Central memory CD8-positive, alpha-beta T cell (primary cell): ENCODE results near the gene ATG2A.
A peak's percentile ranks its signal among the peaks of the same experiment; 100 is the strongest.

ENCODE experiments used
- ATAC-seq: fragments of 150-1000 bp; cut with Tn5 transposase; replicated peaks from 2 replicates; pipeline ENCODE4 v1.10.0; 2022; ENCODE audit warnings: mild to moderate bottlenecking, moderate FRiP score, moderate number of reproducible peaks; ENCODE audit not compliant: poor library complexity, severe bottlenecking; ENCODE audit errors: extremely low read depth
- DNase-seq, 2 donors: peaks; one replicate each; pipeline ENCODE4 v3.0.0; 2021; ENCODE audit warnings: low spot score in 2 of 2
- H3K27ac Mint-ChIP-seq: one replicate; pipeline ENCODE4 v1.8.0; 2022; ENCODE audit warnings: low read depth, mild to moderate bottlenecking, moderate library complexity, mixed read lengths
- H3K27me3 Mint-ChIP-seq: one replicate; pipeline ENCODE4 v1.8.0; 2022; ENCODE audit warnings: mixed read lengths
- H3K36me3 Mint-ChIP-seq: one replicate; pipeline ENCODE4 v1.8.0; 2022; ENCODE audit warnings: mild to moderate bottlenecking, moderate library complexity, mixed read lengths; ENCODE audit not compliant: insufficient read depth
- H3K4me1 Mint-ChIP-seq: one replicate; pipeline ENCODE4 v1.8.0; 2022; ENCODE audit warnings: mixed read lengths
- H3K4me3 Mint-ChIP-seq: one replicate; pipeline ENCODE4 v1.8.0; 2022; ENCODE audit warnings: mild to moderate bottlenecking, moderate library complexity, mixed read lengths
- H3K9me3 Mint-ChIP-seq: one replicate; pipeline ENCODE4 v1.8.0; 2022; ENCODE audit warnings: mixed read lengths

The ATG2A gene

DNA sequence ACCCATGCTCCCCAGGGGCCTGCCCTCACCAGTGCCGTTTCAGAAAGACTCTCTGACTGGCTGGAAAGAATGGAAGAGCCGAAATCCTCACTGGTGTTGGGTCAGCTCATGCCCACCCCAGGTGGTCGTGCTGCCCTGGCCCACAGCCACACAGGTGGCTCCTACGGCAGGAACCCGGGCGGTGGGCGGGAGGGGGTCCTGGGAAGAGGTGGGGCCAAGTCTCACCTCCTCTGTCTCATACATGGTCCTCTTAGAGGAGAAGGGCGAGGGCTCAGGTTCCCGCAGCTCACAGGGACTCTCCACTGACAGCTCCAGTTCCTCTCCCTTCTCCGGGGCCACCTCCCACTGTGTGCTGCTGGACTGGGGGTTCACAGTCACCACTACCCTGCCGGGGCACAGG lies 8.2 kb downstream of the ATG2A start:
- Mint-ChIP-seq H3K4me3 (no peak overlapping the region), H3K4me1 (peaks cover 5% of the 10 kb centered on the region), H3K9me3 (no peaks in the 10 kb centered on the region), H3K27ac (peak overlapping the region; percentile 44), H3K36me3 (peaks cover 58% of the 10 kb centered on the region), H3K27me3 (no peaks in the 10 kb centered on the region)
- no peak for DNase-seq
- ATAC-seq, result no peak

DNA sequence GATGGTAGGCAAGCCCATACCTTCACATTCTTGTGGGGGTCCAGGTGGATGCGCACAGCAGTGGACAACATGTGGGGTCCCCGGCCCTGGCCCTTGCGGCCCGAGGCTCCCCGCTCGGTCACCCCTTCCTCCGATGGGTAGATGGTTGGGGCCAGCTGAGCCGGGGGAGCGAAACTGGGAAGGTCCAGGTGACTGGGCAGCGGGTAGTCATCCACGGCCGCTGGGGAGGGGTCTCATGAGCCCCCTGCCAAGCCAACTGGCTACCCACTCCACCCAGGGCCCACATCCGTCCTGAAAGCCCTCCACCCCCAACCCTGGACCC lies 10.7 kb downstream of the ATG2A start:
- peaks cover 6% of the 10 kb centered on the region for H3K4me1 Mint-ChIP-seq
- peaks cover 53% of the 10 kb centered on the region for H3K36me3 Mint-ChIP-seq
- no peaks in the 10 kb centered on the region for H3K27me3 Mint-ChIP-seq
- no peaks in the 10 kb centered on the region for H3K9me3 Mint-ChIP-seq
- DNase-seq, result no peak
- no peak overlapping the region for H3K27ac Mint-ChIP-seq
- no peak for ATAC-seq
- no peak overlapping the region for H3K4me3 Mint-ChIP-seq

GRCh38 chr11:64905516-64906313 lies 11.3 kb downstream of the ATG2A start:
- DNase-seq, result no peak
- H3K4me3 Mint-ChIP-seq, result no peak overlapping the region
- no peaks in the 10 kb centered on the region for H3K27me3 Mint-ChIP-seq
- no peaks in the 10 kb centered on the region for H3K9me3 Mint-ChIP-seq
- peak overlapping the region; percentile 79 for H3K27ac Mint-ChIP-seq
- no peak for ATAC-seq
- peaks cover 8% of the 10 kb centered on the region for H3K4me1 Mint-ChIP-seq
- peaks cover 52% of the 10 kb centered on the region for H3K36me3 Mint-ChIP-seq

- Mint-ChIP-seq H3K36me3 (peaks cover 59% of the 10 kb centered on the region), H3K4me3 (no peak overlapping the region)
- DNase-seq, result no peak
These were observed 13.6 kb downstream of the ATG2A start for GRCh38 chr11:64903291-64903833.

DNA sequence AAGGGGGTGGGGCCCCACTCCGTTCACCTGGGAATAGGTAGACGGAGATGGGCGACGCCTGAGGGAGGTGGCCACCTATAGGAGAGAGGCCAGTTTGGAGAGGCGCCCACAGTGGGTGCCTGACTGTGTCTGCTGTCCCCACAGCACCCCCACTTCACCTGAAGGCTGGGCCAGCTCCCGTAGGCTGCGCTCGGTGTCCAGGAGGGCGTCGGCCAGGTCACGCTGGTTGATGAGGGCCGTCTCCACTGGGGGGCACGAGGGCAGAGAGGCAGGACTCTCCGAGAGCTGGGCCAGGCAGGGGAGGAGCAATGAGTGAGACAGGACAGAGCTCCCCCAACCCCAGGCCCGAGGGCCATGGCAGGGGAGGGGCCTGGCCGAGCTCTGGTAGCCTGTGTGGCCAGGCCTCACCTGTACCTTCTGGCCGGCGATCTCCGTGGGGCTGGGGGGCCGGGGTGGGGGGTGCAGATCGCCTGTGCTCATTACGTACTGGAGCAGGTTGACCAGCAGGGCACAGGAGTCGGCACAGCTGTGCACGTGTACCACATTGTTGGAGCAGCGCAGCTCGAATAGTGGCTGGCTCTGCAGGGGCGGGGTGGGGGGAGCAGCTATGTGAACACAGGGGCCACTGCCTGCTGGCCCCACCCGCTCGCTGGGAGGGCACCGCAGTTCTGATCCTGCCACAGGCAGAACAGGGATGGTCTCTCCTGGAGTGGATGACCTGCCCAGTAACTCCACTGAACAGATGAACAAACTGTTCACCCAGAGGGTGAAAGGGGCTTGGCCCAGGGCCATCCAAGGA lies 14.7 kb downstream of the ATG2A start:
- DNase-seq, result no peak
- H3K27ac Mint-ChIP-seq, result peak overlapping the region; percentile 72
- H3K27me3 Mint-ChIP-seq, result no peaks in the 10 kb centered on the region
- H3K36me3 Mint-ChIP-seq, result peaks cover 63% of the 10 kb centered on the region
- H3K4me1 Mint-ChIP-seq, result peaks cover 20% of the 10 kb centered on the region
- H3K4me3 Mint-ChIP-seq, result peak overlapping the region; percentile 25
- H3K9me3 Mint-ChIP-seq, result no peaks in the 10 kb centered on the region
- ATAC-seq, result no peak

More at GRCh38 chr11:64903291-64903833, 13.6 kb downstream of the ATG2A start:
- Mint-ChIP-seq H3K27ac (no peak overlapping the region), H3K27me3 (no peaks in the 10 kb centered on the region), H3K9me3 (no peaks in the 10 kb centered on the region), H3K4me1 (peaks cover 20% of the 10 kb centered on the region)
- no peak for ATAC-seq

GRCh38 chr11:64900774-64901173 lies 16.2 kb downstream of the ATG2A start:
- Mint-ChIP-seq H3K4me1 (peaks cover 20% of the 10 kb centered on the region), H3K27ac (peak overlapping the region; percentile 72), H3K36me3 (peaks cover 74% of the 10 kb centered on the region), H3K9me3 (no peaks in the 10 kb centered on the region), H3K27me3 (no peaks in the 10 kb centered on the region), H3K4me3 (peak overlapping the region; percentile 25)
- ATAC-seq, result no peak
- DNase-seq, result no peak

GRCh38 chr11:64900263-64900678 lies 16.7 kb downstream of the ATG2A start:
- DNase-seq (peak in 1 of 2 donors; percentile 53), ATAC-seq (peak; percentile 75)
- Mint-ChIP-seq H3K27me3 (no peaks in the 10 kb centered on the region), H3K4me1 (peaks cover 20% of the 10 kb centered on the region), H3K36me3 (peaks cover 74% of the 10 kb centered on the region), H3K27ac (peak overlapping the region; percentile 91), H3K4me3 (peak overlapping the region; percentile 28), H3K9me3 (no peaks in the 10 kb centered on the region)

DNA sequence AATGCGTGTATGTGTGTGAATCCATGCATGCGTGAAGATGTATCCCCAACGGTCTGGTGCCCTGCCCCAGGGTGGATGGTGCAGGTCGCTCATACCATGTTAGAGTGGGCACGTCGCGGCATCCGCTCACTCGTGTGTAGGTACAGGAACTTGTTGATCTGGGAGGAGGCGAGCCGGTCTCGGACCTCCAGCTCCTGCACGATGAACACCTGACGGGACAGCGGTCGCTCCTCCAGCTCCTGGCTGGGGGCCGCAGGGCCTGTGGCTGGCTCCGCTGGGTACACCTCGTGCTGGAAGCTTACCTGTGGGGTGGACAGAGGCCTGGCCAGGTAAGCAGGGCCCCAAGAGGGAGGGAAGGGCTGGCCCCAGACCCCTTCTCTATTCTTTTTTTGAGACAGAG lies 18.5 kb downstream of the ATG2A start:
- Mint-ChIP-seq H3K9me3 (no peaks in the 10 kb centered on the region), H3K4me1 (peaks cover 20% of the 10 kb centered on the region), H3K36me3 (peaks cover 78% of the 10 kb centered on the region), H3K27me3 (no peaks in the 10 kb centered on the region), H3K4me3 (peak overlapping the region; percentile 45), H3K27ac (peak overlapping the region; percentile 91)
- DNase-seq (no peak), ATAC-seq (no peak)

DNA sequence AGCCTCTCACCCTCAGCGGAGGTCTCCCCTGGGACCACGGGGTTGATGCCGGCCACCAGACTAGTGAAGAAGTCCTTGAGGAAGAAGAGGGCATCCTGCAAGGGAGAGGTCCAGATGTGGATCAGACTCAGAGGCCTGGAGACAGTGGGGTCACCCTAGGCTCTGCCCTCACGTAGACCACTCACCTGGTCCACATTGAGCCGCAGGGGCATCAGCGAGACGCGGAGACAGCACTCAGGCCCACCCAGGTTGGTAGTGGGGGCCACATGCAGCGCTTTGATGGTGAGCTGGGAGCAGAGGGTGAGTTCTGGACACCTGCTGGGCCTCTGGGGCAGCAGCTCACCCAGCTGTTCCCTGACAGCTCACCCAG lies 18.9 kb downstream of the ATG2A start:
- ATAC-seq, result no peak
- no peak for DNase-seq
- peak overlapping the region; percentile 91 for H3K27ac Mint-ChIP-seq
- H3K9me3 Mint-ChIP-seq, result no peaks in the 10 kb centered on the region
- peak overlapping the region; percentile 34 for H3K4me3 Mint-ChIP-seq
- peaks cover 80% of the 10 kb centered on the region for H3K36me3 Mint-ChIP-seq
- H3K27me3 Mint-ChIP-seq, result no peaks in the 10 kb centered on the region
- H3K4me1 Mint-ChIP-seq, result peaks cover 20% of the 10 kb centered on the region

- H3K27ac Mint-ChIP-seq, result peak overlapping the region; percentile 91
- DNase-seq (no peak), ATAC-seq (no peak)
- H3K4me1 Mint-ChIP-seq, result peaks cover 20% of the 10 kb centered on the region
- H3K27me3 Mint-ChIP-seq, result no peaks in the 10 kb centered on the region
- H3K36me3 Mint-ChIP-seq, result peaks cover 80% of the 10 kb centered on the region
- no peaks in the 10 kb centered on the region for H3K9me3 Mint-ChIP-seq
- H3K4me3 Mint-ChIP-seq, result peak overlapping the region; percentile 25
These were observed 19.5 kb downstream of the ATG2A start for GRCh38 chr11:64897381-64898075.

GRCh38 chr11:64896448-64897022 lies 20.5 kb downstream of the ATG2A start:
- H3K4me3 Mint-ChIP-seq, result peak overlapping the region; percentile 11
- DNase-seq (no peak), ATAC-seq (no peak)
- no peaks in the 10 kb centered on the region for H3K27me3 Mint-ChIP-seq
- peaks cover 80% of the 10 kb centered on the region for H3K36me3 Mint-ChIP-seq
- H3K9me3 Mint-ChIP-seq, result no peaks in the 10 kb centered on the region
- H3K4me1 Mint-ChIP-seq, result peaks cover 17% of the 10 kb centered on the region
- H3K27ac Mint-ChIP-seq, result peak overlapping the region; percentile 80

GRCh38 chr11:64894812-64895452 lies 22.1 kb downstream of the ATG2A start:
- Mint-ChIP-seq H3K4me3 (peak overlapping the region; percentile 51), H3K27ac (peak overlapping the region; percentile 80), H3K4me1 (peaks cover 8% of the 10 kb centered on the region), H3K9me3 (no peaks in the 10 kb centered on the region), H3K27me3 (no peaks in the 10 kb centered on the region), H3K36me3 (peaks cover 75% of the 10 kb centered on the region)
- ATAC-seq (no peak), DNase-seq (no peak)
